Skeletal muscle tissue (tissue), 4 donors: ENCODE measurements around the gene HMCN2. TPM values are rescaled to one million over a fixed set of nuclear protein-coding genes. Genes with fewer than 3 reads are reported as not detected.

Experiments
- H3K27ac ChIP-seq: one replicate; pipeline ENCODE4 v1.7.0; 2013; ENCODE audit warnings: mild to moderate bottlenecking, low read depth, low read length, inconsistent platforms
- H3K27me3 ChIP-seq, 3 donors: one replicate each; pipeline ENCODE4 v1.7.0; 2013; ENCODE audit warnings: low read length in 3 of 3; ENCODE audit not compliant: control insufficient read depth in 3 of 3, insufficient read depth in 3 of 3
- H3K36me3 ChIP-seq, 3 donors: one replicate each; pipeline ENCODE4 v1.7.0; 2013; ENCODE audit warnings: low read length in 3 of 3; ENCODE audit not compliant: control insufficient read depth in 3 of 3, insufficient read depth in 3 of 3
- H3K4me1 ChIP-seq, 3 donors: one replicate each; pipeline ENCODE4 v1.7.0; 2013; ENCODE audit warnings: low read length in 3 of 3, mild to moderate bottlenecking in 3 of 3; ENCODE audit not compliant: control insufficient read depth in 3 of 3, insufficient read depth in 3 of 3
- H3K4me3 ChIP-seq, 3 donors: one replicate each; pipeline ENCODE4 v1.7.0; 2013; ENCODE audit warnings: low read length in 3 of 3
- H3K9ac ChIP-seq, 3 donors: one replicate each; pipeline ENCODE4 v1.7.0; 2013; ENCODE audit warnings: low read length in 3 of 3, mild to moderate bottlenecking in 3 of 3, moderate library complexity in 2 of 3, low read depth in 1 of 3
- H3K9me3 ChIP-seq, 3 donors: one replicate each; pipeline ENCODE4 v1.7.0; 2013; ENCODE audit warnings: low read length in 3 of 3; ENCODE audit not compliant: control insufficient read depth in 3 of 3
- total RNA-seq: library from RNA; depleted of rRNA; stranded (reverse); fragments of >200 nt; gene quantifications from one replicate; pipeline ENCODE4 v1.2.3, GENCODE V29; 2014
- donor health status: Osteomylitis.

Gene HMCN2
- total RNA-seq, 1 donor from 2014 or later = 12.5 TPM

GRCh38 chr9:130421802-130422276 is 156.3 kb downstream of the HMCN2 start:
- Histone ChIP-seq H3K4me1 (peaks cover 0 to 7% (median 2%) of the 10 kb centered on the region in 3 donors), H3K36me3 (peaks cover 0 to 3% (median 3%) of the 10 kb centered on the region in 3 donors), H3K4me3 (no peak overlapping the region), H3K9ac (no peak overlapping the region), H3K9me3 (no peaks in the 10 kb centered on the region), H3K27ac (no peak overlapping the region), H3K27me3 (peaks cover 23 to 26% (median 23%) of the 10 kb centered on the region in 3 donors)

DNA sequence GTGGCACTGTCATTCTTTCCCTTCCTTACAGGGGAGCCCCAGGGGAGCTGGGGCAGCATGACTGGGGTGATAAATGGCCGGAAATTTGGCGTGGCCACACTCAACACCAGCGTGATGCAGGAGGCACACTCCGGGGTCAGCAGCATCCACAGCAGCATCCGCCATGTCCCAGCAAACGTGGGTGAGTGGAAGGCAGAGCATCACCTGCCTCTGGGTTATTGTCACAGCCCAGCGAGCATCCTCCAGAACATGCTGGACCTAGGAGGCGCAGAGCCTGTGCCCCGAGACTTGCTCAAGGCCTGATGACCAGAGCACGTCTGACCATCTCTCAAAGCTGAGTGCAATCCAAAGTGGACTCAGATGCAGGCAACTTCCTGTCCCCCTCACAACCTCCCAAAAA is 157.0 kb downstream of the HMCN2 start:
- Histone ChIP-seq H3K27me3 (peaks cover 22 to 30% (median 23%) of the 10 kb centered on the region in 3 donors), H3K9me3 (no peaks in the 10 kb centered on the region), H3K9ac (no peak overlapping the region), H3K4me1 (peaks cover 2 to 12% (median 2%) of the 10 kb centered on the region in 3 donors), H3K36me3 (peaks cover 0 to 3% (median 3%) of the 10 kb centered on the region in 3 donors), H3K27ac (no peak overlapping the region), H3K4me3 (no peak overlapping the region)

GRCh38 chr9:130423272-130423671 is 157.7 kb downstream of the HMCN2 start:
- Histone ChIP-seq H3K27me3 (peaks cover 21 to 30% (median 23%) of the 10 kb centered on the region in 3 donors), H3K27ac (no peak overlapping the region), H3K4me3 (no peak overlapping the region), H3K9ac (no peak overlapping the region), H3K9me3 (no peaks in the 10 kb centered on the region), H3K4me1 (peaks cover 2 to 12% (median 2%) of the 10 kb centered on the region in 3 donors), H3K36me3 (peaks cover 0 to 3% (median 3%) of the 10 kb centered on the region in 3 donors)

- Histone ChIP-seq H3K4me1 (peaks cover 2 to 12% (median 2%) of the 10 kb centered on the region in 3 donors), H3K9me3 (no peaks in the 10 kb centered on the region), H3K27ac (no peak overlapping the region), H3K36me3 (peaks cover 0 to 3% (median 3%) of the 10 kb centered on the region in 3 donors), H3K9ac (no peak overlapping the region), H3K4me3 (no peak overlapping the region), H3K27me3 (peaks cover 22 to 33% (median 23%) of the 10 kb centered on the region in 3 donors)
Observed at GRCh38 chr9:130424595-130425454, 159.3 kb downstream of the HMCN2 start.

DNA sequence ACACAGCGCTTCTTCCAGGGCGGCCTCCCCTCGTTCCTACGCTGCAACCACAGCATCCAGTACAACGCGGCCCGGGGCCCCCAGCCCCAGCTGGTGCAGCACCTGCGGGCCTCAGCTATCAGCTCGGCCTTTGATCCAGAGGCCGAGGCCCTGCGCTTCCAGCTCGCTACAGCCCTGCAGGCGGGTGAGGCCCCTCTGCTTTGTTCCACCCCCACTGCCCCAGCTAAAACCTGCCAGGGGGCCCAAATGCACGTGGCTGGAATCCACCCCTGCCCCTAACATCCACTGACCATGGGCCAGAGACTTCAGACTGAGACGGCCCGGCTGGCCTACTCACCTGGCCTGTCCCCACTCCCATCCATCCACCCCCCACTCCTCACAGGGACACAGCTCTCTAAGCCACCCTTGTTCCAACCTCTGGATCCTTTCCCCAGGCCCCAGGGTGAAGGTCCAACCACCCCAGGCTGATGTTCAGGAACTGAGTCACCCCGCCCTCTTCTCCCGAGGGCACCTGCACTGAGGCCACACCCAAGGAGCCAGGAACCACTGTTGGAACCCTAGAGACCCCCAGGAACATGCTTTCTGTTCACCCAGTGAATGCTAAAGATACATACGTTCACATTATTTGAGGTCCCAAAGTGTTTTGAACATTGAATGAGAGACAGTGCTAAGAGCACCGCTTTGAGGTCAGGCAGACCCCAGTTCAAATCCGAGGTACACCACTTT is 160.3 kb downstream of the HMCN2 start:
- Histone ChIP-seq H3K36me3 (peaks cover 0 to 8% (median 3%) of the 10 kb centered on the region in 3 donors), H3K27ac (no peak overlapping the region), H3K27me3 (peaks cover 22 to 33% (median 23%) of the 10 kb centered on the region in 3 donors), H3K9me3 (no peaks in the 10 kb centered on the region), H3K4me3 (no peak overlapping the region), H3K4me1 (peaks cover 2 to 12% (median 2%) of the 10 kb centered on the region in 3 donors), H3K9ac (no peak overlapping the region)

- H3K36me3 ChIP-seq = peaks cover 0 to 8% (median 3%) of the 10 kb centered on the region in 3 donors
- H3K4me3 ChIP-seq = no peak overlapping the region
- H3K27me3 ChIP-seq = peaks cover 19 to 29% (median 20%) of the 10 kb centered on the region in 3 donors
- H3K9me3 ChIP-seq = no peaks in the 10 kb centered on the region
- H3K4me1 ChIP-seq = peaks cover 2 to 12% (median 2%) of the 10 kb centered on the region in 3 donors
- no peak overlapping the region for H3K27ac ChIP-seq
- no peak overlapping the region for H3K9ac ChIP-seq
Observed at GRCh38 chr9:130426467-130426773, 160.9 kb downstream of the HMCN2 start.

- peaks cover 15 to 24% (median 18%) of the 10 kb centered on the region in 3 donors for H3K27me3 ChIP-seq
Observed at GRCh38 chr9:130426883-130427282, 161.3 kb downstream of the HMCN2 start.

DNA sequence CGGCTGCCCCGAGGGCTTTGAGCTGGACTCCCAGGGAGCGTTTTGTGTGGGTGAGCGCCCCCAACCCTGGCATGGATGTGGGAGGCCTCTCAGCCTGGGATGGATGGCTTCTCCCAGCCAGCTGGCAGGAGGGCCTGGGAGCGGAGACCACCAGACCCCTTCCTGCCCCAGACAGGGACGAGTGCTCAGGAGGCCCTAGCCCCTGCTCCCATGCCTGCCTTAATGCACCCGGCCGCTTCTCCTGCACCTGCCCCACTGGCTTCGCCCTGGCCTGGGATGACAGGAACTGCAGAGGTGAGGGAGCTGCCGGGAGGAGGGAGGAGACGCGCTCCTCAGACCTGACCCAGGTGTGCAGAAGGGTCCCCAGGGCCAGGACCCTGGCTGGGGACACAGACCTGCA is 161.8 kb downstream of the HMCN2 start:
- Histone ChIP-seq H3K4me3 (no peak overlapping the region), H3K4me1 (peaks cover 2 to 12% (median 2%) of the 10 kb centered on the region in 3 donors), H3K9me3 (no peaks in the 10 kb centered on the region), H3K27ac (no peak overlapping the region), H3K27me3 (peaks cover 12 to 24% (median 18%) of the 10 kb centered on the region in 3 donors), H3K36me3 (peaks cover 0 to 8% (median 3%) of the 10 kb centered on the region in 3 donors), H3K9ac (no peak overlapping the region)

More at GRCh38 chr9:130426883-130427282, 161.3 kb downstream of the HMCN2 start:
- Histone ChIP-seq H3K36me3 (peaks cover 0 to 8% (median 3%) of the 10 kb centered on the region in 3 donors), H3K4me3 (no peak overlapping the region), H3K4me1 (peaks cover 2 to 12% (median 2%) of the 10 kb centered on the region in 3 donors), H3K9ac (no peak overlapping the region), H3K9me3 (no peaks in the 10 kb centered on the region), H3K27ac (no peak overlapping the region)

DNA sequence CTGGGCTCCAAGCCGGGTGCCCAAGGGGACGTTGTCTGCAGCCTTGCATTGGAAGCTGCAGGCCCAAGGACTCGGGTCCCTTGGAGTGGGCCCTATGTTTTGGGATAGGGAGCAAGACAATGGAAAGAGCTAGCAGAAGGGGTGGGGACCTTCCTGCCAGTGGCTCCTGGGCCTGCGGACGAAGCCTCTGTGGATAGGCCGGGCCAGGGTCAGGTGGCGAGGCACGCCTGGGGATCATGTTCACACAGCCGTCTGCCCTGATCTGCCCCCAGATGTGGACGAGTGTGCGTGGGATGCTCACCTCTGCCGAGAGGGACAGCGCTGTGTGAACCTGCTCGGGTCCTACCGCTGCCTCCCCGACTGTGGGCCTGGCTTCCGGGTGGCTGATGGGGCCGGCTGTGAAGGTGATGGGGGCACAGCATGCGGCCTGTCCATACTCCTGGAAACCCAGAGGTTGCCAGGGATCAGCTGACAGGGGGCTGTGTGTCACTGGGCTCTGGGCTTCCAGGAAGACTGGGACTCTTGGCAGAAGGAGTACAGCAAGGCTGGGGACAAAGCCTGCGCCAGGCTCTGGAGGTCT is 162.6 kb downstream of the HMCN2 start:
- Histone ChIP-seq H3K9me3 (no peaks in the 10 kb centered on the region), H3K9ac (no peak overlapping the region), H3K4me3 (no peak overlapping the region), H3K27ac (no peak overlapping the region), H3K27me3 (peaks cover 7 to 21% (median 10%) of the 10 kb centered on the region in 3 donors), H3K36me3 (peaks cover 0 to 8% (median 3%) of the 10 kb centered on the region in 3 donors), H3K4me1 (peaks cover 2 to 12% (median 2%) of the 10 kb centered on the region in 3 donors)
